ENCODE data around the gene SH3YL1. TPM values are rescaled to one million over a fixed set of nuclear protein-coding genes. Genes with fewer than 3 reads are reported as not detected.

The SH3YL1 gene
- total and polyA plus RNA-seq, 2 of the 4 experiments (the other 2 are of a cell fraction) = 18.1 to 21.2 TPM

GRCh38 chr2:305366-305765, 41.5 kb upstream of the SH3YL1 start:
- no peak overlapping the region for H3K4me2 ChIP-seq (ENCODE audit: low read depth, low read length)
- H4K20me1 ChIP-seq (ENCODE audit: insufficient read depth, low read length) = no peaks in the 10 kb centered on the region
- in situ Hi-C loops (cut with MboI; ENCODE audit: low sequenced_read_pairs) (no loop called here), dilution Hi-C loops (cut with HindIII; ENCODE audit: low sequenced_read_pairs, unreplicated experiment) (no loop called here), intact Hi-C loops (cut with micrococcal nuclease) (no loop called here)
- no peaks in the 10 kb centered on the region for H3K9me1 ChIP-seq (ENCODE audit: insufficient read depth, low read length)
- DNase-seq (no peak), ATAC-seq (ENCODE audit: low read depth) (no peak)
- 69% methylated on average over 3 of the region's 9 CpGs; no CpG with 5 or more reads in 1 of the 2 experiments for WGBS, 2 experiments (ENCODE audit: extremely low coverage in 2 of 2, insufficient read length in 1 of 2)
- no peak overlapping the region for H4K91ac ChIP-seq (ENCODE audit: insufficient read depth, low read depth, low read length)
- H4K8ac ChIP-seq (ENCODE audit: low read depth in 2 of 2, low read length in 2 of 2) = no peak overlapping the region
- CTCF ChIA-PET = no interaction called here
- H2BK5ac ChIP-seq (ENCODE audit: low read depth, low read length, poor library complexity, severe bottlenecking) = no peak overlapping the region
- no peaks in the 10 kb centered on the region for H3K9me3 ChIP-seq (ENCODE audit: control insufficient read depth, insufficient read depth, low read length)
- no peak overlapping the region for H3K4ac ChIP-seq (ENCODE audit: low read depth, low read length)
- H3K79me1 ChIP-seq (ENCODE audit: low read depth in 1 of 2, low read length in 2 of 2) = no peaks in the 10 kb centered on the region
- H2AK9ac ChIP-seq (replicated peaks; ENCODE audit: low read depth, low read length, poor library complexity) = no peak overlapping the region
- no peak overlapping the region for H2BK120ac ChIP-seq (ENCODE audit: low read depth, low read length)
- POLR2A ChIA-PET (ENCODE audit: unreplicated experiment) = no interaction called here
- no peak overlapping the region for H3K27ac ChIP-seq (ENCODE audit: insufficient read depth, low read length)
- H3K56ac ChIP-seq (ENCODE audit: extremely low read depth, insufficient read depth, low read length) = no peak overlapping the region
- H2BK20ac ChIP-seq (ENCODE audit: low read depth, low read length) = no peak overlapping the region
- no peaks in the 10 kb centered on the region for H3K4me1 ChIP-seq (ENCODE audit: control insufficient read depth, insufficient read depth, low read length)
- H3K27me3 ChIP-seq (ENCODE audit: control insufficient read depth, insufficient read depth, low read length) = no peaks in the 10 kb centered on the region
- no peak overlapping the region for H2BK15ac ChIP-seq (ENCODE audit: low read depth, low read length)
- H3K14ac ChIP-seq (replicated peaks; ENCODE audit: low read depth, low read length) = no peak overlapping the region
- no peak overlapping the region for H3K18ac ChIP-seq (ENCODE audit: low read depth, low read length)
- no peak overlapping the region for H2AK5ac ChIP-seq (ENCODE audit: low read depth, low read length)
- TF ChIP-seq FOS (IDR thresholded peaks at IDR 0.05; ENCODE audit: low read depth, low read length) = no peak
- TF ChIP-seq SMC3 (IDR thresholded peaks at IDR 0.05; ENCODE audit: low read depth, low read length) = no peak
- no peak for TF ChIP-seq MXI1 (IDR thresholded peaks at IDR 0.05; ENCODE audit: borderline replicate concordance, low read depth, low read length)
- no peak for TF ChIP-seq NFE2L2 (IDR thresholded peaks at IDR 0.05; ENCODE audit: low read depth, low read length)
- no peak for TF ChIP-seq RAD21 (IDR thresholded peaks at IDR 0.05; ENCODE audit: low read length)
- no peak for TF ChIP-seq RFX5 (IDR thresholded peaks at IDR 0.05; ENCODE audit: low read depth, low read length)
- TF ChIP-seq CHD1 (IDR thresholded peaks at IDR 0.05; ENCODE audit: low read depth, low read length) = no peak
- no peak for TF ChIP-seq BHLHE40 (IDR thresholded peaks at IDR 0.05; ENCODE audit: low read depth, low read length)
- BruUV-seq (replicated peaks) = no TSS peak
- no peak overlapping the region for H3K9ac ChIP-seq (ENCODE audit: low read depth, low read length)
- H3K4me3 ChIP-seq (ENCODE audit: insufficient read depth, low read depth, low read length) = no peak overlapping the region
- no peaks in the 10 kb centered on the region for H3K36me3 ChIP-seq (ENCODE audit: control insufficient read depth, insufficient read depth, low read length)
- no peak overlapping the region for H3K23ac ChIP-seq (ENCODE audit: low read depth, low read length)
- H4K5ac ChIP-seq (ENCODE audit: low read depth, low read length) = no peak overlapping the region
- no peak overlapping the region for H2AFZ ChIP-seq (replicated peaks; ENCODE audit: low read length, poor library complexity)

Measured in IMR-90 (cell line).